CD4-positive, alpha-beta T cell treated with Interleukin-21 for 1 hour (primary cell): Measurements from ENCODE around the gene FAAP100.

Source experiments
- DNase-seq: peaks from one replicate; pipeline ENCODE4 v3.0.0-alpha.2; 2020

FAAP100 gene

DNA sequence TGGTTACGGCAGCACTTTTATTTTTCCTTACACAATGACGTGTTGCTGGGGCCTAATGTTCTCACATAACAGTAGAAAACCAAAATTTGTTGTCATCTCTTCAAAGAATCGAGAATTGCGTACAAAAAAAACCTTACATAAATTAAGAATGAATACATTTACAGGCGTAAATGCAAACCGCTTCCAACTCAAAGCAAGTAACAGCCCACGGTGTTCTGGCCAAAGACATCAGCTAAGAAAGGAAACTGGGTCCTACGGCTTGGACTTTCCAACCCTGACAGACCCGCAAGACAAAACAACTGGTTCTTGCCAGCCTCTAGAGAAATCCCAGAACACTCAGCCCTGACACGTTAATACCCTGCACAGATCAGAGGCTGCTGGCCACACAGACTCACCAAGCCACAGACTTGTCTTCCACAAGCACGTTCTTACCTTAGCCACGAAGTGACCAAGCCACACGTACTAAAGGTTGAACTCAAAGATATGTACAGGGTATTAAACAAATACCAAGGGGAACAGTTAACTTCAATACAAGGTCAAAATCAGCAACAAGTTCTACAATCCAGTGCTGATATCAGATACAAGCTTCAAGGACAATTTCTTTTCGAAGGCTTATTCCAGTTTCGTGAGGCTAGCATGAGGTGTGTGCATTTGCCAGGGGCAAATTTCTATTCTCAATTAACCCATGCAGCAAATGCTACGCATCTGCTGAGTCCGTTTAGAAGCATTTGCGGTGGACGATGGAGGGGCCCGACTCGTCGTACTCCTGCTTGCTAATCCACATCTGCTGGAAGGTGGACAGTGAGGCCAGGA, 42.0 kb downstream of the FAAP100 start:
- no peak for DNase-seq

DNA sequence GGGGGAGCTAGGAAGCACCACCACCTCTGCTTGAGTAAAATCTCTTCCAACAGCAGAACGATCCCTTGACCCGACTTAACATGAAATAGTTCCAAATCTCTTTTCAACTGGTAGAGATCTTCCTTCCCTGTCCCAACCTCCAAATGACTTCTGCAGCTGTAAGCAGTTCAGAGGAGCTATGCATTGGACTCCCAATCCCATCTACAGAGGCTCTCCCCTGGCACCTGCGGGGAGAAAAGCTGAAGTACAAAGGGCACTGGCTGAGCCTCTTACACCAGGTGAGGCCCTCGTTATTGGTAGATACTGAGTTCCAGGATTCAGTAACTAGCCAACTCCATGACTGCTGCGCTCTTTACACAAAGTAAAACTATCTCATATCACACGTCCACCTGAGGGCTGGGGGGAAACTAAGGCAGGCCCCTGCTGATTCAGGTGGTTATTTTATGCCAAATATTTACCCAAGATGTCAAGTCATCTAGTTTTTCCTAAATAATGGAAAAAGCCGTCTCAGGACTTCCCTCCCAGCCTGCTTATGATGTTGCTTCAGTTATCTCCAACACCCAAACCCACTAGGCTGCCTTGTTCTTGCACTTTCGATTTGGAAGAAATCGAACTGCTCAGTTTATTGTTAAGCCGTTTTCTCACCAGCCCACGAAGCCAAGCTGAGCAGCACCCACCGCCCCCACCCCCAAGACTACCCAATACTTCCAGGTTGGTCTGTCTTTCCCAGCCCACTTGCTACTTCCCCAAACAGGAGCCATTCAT, 42.8 kb downstream of the FAAP100 start:
- peak; percentile 57 for DNase-seq

DNA sequence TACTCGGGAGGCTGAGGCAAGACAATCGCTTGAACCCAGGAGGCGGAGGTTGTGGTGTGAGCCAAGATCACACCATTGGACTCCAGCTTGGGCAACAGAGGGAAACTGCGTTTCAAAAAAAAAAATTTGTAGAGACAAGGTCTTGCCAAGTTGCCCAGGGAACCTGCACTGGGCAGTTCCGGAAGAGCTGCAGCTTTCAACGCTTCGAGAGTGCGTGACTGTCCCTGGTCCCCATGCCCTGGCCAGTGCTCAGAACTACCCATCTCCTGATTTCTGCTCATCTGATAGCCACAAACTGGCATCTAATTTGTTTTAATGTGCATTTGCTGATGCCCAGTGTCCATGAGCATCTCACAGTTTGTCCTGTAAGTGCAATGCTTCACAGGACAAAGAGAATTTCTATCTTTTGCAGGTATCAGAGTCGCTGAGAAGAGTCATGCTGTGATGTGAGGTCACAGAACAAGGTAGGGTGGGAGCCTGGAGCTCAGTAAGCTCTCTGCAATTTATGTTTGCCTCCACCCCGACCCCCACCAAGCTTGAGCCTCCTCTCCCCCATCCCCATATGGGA, 43.4 kb downstream of the FAAP100 start:
- DNase-seq, result no peak

DNA sequence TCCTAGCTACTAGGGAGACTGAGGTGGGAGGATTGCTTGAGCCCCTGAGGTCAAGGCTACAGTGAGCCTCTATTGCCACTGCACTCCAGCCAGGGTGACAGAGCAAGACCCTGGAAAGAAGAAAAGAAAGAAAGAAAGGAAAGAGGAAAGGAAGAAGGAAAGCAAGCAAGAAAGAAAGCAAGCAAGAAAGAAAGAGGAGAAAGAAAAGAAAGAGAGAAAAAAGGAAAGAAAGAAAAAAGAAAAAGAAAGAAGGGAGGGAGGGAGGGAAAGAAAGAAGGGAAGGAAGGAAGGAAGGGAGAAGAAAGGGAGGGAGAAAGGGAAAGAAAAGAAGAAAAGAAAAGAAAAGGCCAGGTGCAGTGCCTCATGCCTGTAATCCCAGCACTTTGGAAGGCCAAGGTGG, 48.5 kb downstream of the FAAP100 start:
- DNase-seq, result no peak

DNA sequence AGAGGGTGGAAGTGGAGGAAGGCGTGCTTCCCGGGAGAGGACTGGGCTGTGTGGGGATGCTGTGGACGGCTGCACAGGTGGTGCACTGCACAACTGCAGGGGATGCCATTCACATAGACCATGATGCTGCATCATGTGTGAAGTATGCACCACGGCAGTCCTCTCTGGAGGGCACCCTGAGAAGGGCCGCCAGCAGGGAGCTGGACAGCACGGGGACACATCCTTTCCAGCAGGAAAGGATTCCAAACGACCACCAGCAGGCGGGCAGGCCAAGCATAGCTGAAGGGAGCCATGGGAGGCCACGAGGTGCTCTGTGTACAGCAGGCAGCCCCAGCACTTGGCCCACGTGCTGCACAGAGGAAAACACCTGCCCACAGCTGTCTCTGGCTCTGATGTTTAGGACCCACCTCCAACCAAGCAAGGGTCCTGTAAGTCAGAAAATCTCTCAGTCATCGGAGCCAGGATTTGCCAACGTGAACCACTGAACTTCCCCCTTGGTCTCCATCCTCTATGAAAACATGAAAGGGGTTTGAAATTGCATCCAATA, 49.6 kb downstream of the FAAP100 start:
- no peak for DNase-seq

DNA sequence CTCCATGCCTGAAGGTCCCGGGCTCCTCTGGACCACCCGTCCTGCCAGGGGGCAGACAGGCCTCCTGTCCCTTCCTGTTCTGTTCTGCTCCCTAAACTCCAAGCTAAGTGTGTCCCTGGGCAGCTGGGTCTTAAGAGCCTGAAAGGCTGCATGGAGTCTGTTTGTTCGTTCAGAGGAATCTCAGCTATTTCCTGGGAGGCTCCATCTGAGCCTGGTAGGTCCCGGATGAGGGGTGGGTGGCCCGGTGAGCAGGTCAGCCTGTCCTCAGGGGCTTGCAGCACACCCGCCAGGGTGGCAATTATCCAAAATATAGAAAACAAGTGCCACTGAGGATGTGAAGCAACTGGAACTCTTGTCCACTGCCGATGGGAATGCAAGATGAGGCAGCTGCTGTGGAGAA, 52.1 kb downstream of the FAAP100 start:
- DNase-seq, result no peak

DNA sequence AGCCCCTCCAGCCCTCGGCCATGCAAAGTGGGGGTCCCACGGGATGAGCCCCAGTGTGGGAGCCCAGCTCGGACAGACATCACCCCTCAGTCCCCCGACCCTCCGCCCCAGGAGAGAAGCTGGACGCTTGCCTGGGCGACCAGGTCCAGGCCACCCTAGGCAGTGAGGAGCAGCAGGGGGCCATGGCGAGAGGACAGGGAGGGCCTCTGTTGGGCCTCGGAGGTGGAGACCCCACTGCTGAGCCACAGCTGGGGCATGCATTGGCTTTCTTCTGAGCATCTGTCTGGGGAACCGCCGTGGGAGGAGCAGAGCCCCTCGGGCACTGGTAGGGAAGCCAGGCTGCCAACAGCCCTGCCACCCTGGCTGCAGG, 52.6 kb downstream of the FAAP100 start:
- no peak for DNase-seq

DNA sequence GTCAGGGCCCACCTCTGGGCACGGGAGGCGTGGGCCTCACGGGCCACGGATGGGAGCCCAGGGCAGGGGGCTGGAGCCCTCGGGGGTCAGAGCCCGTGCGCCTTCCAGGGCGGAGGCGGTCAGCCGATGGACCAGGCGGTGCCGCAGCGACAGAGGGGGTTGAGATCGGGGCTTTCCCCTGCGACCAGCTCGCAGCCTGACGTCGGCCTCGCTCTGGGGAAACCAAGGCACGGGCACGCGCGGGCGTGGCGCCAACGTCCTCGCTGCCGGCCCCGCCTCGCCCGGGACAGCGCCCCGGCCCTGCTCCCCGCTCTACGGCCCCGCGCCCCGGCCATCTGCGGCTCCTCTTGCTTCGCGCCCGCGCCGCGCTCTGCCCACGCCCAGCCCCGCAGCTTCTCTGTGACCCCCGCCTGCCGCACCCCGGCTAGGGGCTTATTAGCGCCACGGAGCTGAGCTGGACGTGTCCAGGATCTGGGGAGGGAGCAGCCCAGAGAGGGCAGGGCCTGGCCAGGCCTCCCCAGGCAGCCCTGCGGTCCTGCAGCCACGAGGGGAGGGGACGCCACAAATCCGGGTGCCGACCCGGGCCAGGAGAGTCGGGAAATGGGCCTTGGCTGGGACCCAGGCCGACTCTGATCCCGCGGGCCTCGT, 53.1 kb downstream of the FAAP100 start:
- DNase-seq, result no peak

DNA sequence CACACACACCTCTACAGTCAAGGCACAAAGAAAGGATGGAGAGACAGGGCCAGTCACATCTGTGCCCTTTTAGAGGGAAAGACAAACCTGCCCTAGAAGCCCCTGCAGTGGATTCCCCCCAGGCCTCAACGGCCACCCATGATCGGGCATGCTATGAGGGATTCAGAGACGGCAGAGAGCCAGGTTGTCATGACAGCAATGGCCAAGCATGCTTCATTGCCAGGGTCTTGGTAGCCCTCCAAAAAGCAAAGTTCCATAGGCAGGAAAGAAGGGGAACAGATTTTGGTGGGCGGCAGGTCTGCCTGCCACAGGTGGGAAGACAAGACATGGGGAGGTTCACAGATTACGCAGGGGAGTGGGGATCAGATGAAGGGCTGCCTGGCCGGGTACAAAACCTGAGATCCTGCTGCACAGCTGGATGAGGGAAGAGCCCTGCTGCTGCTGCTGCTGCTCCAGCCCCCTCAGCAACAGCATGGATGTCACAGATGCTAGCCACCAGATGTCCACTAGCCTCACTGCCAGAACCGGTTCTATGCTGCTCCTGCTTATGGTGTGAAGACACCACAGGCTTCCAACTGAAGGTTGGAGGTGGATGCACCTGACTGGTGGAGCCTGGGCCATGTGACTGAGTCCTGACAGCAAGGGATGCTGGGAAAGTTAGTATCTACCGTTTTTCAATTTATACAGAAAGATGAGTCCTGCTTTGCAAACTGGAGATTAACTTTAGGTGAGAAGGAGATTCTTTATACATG, 57.4 kb downstream of the FAAP100 start:
- no peak for DNase-seq

DNA sequence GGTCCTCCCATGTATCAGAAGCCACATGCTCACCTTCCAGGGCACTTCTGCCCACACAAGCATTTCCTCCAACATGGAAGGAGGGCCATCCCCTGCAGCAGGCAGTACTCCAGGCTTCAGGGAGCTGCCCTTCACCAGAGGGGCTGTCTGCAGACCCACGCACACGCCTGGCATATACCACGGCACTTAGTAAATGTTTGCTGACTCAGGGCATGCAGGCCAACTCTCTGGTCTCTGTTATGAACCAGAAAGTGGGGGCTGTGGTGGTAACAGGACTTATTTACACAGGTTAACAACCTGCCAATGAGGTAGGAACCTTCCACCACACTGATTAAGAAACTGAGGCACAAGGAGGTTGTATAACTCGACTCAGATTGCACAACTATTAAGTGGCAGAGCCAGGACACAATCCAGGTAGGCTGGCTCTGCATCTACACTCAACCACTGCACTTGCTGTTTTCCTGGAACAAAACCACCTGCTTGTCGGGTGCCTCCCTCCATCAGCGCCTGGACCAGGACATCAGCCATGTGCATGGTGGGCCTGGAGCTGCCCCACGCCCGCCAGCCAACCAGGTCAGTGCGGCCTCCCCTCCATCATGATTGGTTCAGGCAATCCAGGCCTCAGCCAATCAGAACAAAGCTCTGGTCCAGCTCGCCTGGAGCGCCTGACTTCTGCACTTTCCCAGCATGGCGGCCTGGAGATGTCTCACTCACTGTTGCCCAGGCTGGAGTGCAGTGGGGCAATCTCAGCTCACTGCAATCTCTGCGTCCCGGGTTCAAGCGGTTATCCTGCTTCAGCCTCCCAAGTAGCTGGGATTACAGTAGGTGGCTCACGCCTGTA, 58.7 kb downstream of the FAAP100 start:
- DNase-seq, result no peak

DNA sequence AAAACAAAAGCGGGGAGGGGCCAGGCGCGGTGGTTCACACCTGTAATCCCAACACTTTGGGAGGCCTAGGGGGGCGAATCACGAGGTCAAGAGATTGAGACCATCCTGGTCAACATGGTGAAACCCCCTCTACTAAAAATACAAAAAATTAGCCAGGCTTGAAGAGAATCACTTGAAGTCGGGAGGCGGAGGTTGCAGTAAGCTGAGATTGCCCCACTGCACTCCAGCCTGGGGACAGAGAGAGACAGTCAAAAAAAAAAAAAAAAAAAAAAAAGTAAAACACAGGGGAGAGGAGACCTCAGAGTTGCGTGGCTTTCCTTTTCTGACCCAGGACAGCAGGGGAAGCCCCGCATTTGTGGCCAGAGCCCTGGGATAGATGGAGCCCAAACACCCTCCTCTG, 59.4 kb downstream of the FAAP100 start:
- DNase-seq, result no peak

DNA sequence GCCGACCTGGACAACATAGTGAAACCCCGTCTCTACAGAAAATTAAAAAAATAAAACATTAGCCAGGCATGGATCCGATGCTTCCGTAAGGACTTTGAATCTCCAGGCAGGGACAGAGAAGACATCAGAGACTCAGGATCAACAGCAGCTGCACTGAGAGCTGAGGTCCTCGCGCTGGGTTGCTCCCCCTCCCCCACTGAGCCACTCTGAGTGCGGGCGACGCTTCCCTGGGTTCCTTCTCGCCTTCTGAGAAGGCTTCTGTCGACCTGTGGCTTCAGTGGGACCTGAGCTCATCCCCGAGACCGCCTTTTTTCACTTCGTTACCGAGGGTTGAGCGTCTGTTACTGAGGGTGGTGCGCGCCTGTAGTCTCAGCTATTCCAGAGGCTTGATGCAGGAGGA, 60.0 kb downstream of the FAAP100 start:
- DNase-seq, result no peak

DNA sequence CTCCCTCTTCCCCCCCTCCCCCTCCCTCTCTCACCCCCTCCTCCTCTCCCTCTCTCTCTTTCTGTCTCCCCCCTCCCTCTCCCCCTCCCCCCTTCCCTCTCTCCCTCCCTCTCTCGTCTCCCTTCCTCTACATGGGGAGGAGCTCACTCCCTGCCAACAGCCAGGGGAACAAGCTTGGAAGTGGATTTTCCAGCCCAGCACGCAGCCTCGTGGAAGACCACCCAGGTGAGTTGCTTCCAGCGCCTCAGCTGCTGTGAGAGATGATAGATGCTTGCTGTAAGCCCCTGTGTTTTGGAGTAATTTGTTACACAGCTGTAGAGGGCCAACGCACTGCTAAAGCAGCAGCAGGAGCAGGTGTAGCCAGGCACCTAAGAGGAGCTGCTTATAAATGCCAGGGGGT, 60.4 kb downstream of the FAAP100 start:
- no peak for DNase-seq

DNA sequence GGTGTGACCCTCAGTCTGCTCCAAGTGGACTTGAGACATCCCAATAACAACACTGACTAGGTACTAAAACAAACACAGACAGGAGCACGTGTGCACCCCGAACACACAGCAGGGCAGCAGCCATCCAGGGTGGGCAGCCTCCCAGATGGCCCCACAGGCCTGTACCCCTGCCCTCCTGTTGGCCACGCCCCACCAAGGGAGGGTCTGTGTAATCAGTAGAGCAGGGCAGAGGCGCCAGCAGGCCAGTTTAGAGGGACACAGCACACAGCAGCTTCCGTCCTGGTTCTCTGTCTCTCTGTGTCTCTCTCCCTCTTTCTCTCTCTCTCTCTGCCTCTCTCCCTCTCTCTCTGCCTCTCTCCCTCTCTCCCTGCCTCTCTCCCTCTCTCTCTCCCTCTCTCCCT, 61.0 kb downstream of the FAAP100 start:
- DNase-seq, result no peak

DNA sequence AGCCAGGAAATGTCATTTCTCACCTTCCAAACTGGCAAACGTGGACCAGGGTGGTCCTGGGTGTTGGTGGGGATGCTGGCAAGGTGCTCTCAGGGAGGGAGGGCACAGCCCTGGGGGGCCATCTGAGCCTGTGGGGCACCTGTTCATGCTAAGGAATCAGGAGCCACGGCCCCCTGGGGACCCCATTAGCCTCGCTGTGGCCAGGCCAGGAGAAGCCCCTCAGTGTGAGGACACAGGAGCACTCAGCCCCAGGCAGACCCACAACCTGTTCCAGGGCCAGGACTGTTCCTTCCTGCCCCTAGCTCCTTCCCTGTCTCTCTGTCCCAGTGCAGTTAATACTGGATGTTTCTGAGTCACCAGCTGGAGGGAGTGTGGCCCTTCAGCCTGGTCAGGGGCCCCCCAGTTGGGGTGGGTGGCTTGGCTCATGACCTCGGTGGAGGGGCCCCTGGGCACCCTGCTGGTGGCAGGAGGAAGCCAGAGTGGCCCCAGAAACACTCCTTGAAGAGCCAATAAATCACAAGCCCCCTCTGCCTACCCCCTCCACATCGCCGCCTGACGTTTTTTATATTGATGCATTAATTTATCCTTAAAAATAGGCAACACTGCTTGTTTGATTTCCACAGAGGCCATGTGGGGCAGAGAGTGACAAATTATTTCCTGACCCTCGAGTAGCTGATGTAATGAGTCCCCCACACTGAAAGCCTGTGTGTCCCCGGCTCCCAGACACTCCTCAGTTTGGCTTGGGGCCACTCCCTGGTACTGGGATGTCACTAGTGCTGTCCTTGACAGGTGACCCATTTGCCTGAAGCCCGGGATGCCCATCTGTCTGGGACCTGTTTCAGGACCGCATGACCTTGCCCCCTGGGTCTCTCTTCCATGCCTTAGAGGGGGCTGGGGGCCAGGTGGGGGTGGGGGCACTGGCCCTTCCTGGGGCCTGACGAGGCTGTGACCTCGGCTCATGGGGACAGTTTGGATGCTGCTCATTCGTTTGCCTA, 61.9 kb downstream of the FAAP100 start:
- no peak for DNase-seq
